Dedifferentiated amniotic fluid mesenchymal stem cell (primary cell): ENCODE results near the gene OR5D14.

Experiments used
- DNase-seq: peaks from one replicate; pipeline ENCODE4 v3.0.0-alpha.2; 2016; ENCODE audit errors: extremely low spot score

OR5D14 gene

GRCh38 chr11:55795256-55795655, at the start of gene OR5D14:
Gene OR5D14, plus strand, starts transcription at chr11:55795556. Its CDS starts 0 bp downstream, at chr11:55795556.
- DNase-seq = no peak

DNA sequence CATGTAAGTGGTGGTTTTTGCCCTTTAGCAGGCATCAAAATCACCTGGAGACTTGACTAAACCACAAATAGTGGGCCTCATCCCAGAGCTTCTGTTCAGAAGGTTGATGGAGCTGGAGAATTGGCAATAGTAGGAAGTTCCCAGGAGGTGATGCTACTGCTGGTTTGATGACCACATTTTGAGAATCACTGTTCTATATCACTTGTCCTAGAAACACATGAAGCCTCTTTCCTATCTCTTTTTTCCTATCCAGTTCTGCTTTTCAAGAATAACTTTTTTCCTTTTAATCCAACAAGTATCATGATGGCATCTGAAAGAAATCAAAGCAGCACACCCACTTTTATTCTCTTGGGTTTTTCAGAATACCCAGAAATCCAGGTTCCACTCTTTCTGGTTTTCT, 22.2 kb upstream of the OR5D14 start, which contains the start of gene OR5D13:
TSS of gene OR5D13 (plus strand) at position 301 of the 400 bp plus-strand sequence. CDS start at position 301, 0 bp downstream.
- no peak for DNase-seq

DNA sequence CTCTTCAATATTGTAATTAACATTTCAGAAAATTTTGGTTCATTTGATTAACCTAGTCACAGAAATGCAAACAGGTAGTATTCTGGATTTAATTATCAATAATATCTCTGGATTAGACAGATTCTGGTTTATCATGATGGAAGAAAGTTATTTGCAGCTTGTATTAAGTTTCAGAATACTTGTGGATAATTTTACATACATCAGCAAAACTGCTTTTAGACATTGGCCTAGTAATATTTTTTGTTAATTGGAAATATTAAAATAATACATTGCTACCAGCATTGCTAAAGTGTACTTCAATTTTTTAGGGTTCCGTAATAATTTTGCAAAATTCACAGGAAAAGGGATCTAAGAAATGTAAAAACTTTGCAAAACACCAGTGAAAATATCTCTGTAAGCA, 3.8 kb upstream of the OR5D14 start:
- DNase-seq = no peak

DNA sequence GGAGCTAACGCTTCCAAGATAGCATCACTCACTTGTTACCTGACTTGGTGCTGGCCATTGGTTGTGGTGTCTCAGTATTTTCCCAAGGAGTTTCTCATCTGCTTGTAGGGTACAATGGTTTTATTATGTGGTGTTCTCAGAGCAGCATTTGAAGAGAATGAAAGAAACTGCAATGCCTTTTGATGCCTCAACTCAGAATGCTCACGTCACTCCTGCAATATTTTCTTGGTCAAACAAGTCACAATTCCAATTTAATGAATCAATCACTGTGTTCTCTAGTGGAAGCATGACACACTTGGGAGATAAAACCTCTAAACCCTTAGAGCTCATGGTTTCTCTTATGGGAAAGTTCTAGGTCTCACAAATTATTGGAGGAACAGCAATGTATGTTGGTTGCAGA, 2.0 kb upstream of the OR5D14 start:
- no peak for DNase-seq

DNA sequence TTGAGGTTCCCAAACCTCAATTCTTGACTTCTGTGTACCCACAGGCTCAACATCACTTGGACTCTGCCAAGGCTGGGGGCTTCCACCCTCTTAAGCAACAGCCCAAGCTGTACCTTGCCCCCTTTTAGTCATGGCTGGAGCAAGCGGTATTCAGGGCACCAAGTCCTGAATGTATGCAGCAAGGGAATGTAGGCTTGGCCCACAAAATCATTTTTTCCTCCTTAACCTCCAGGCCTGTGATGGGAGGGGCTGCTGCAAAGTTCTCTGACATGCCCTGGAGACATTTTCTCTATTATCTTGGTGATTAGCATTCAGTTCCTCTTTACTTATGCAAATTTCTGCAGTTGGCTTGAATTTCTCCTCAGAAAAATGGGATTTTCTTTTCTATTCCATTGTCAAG, 10.9 kb downstream of the OR5D14 start:
- DNase-seq = no peak

GRCh38 chr11:55811067-55811466, 15.7 kb downstream of the OR5D14 start, which contains the start of gene OR5L1:
Gene OR5L1, plus strand, starts transcription at chr11:55811367. Its CDS starts 100 bp downstream, at chr11:55811467.
- DNase-seq = no peak

- DNase-seq = no peak
Observed at GRCh38 chr11:55819330-55819729, 24.0 kb downstream of the OR5D14 start, which contains the start of gene OR5D18. Gene OR5D18, plus strand, starts transcription at chr11:55819630. Its CDS starts 0 bp downstream, at chr11:55819630.

DNA sequence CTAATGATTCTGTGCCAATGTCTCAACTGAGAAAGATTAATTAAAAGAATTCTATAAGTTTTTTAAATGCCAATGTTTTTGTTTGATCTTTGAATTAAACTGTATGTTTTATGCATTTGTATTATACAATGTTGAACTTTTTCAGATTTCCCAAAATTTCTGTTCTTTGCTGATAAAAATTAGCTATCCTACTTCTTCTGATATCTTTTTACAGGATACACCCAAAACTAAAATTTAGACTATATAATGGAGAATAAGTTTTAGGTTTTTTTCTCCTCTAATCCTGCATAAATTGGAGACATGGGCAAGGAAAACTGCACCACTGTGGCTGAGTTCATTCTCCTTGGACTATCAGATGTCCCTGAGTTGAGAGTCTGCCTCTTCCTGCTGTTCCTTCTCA, 31.6 kb downstream of the OR5D14 start, which contains the start of gene OR5L2:
TSS of gene OR5L2 (plus strand) at position 301 of the 400 bp plus-strand sequence. CDS start at position 301, 0 bp downstream.
- no peak for DNase-seq

GRCh38 chr11:55838452-55838851, 43.1 kb downstream of the OR5D14 start, which contains the start of gene OR5D16:
Gene OR5D16, plus strand, starts transcription at chr11:55838752. Its CDS starts 0 bp downstream, at chr11:55838752.
- no peak for DNase-seq
